ENCODE data around the gene KDM4B.

The KDM4B gene

DNA sequence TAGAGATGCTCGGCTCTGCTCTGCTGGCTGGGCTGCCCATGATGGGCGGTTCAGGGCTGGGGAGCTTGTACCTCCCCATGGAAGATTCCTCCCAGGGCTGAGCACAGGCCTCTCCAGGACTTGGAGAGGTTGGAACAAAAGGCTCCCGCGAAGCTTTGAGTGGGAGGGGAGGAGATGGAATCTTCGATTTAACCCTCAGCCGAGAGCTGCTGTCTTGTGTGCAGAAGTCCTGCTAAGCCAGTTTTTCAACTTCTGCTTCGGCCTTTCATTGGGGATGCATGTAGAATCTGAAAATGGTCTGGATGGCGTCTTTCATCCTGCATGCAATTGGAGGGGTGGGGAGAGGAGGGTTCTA lies 163.3 kb downstream of the KDM4B start:
- peaks cover 18% of the 10 kb centered on the region for H3K36me3 ChIP-seq (replicated peaks)
- no peak overlapping the region for H3K27ac ChIP-seq
- DNase-seq: no peak
- H3K4me3 ChIP-seq (ENCODE audit: low read depth, low read length): no peak overlapping the region
- H3K27me3 ChIP-seq (replicated peaks): no peaks in the 10 kb centered on the region
- in situ Hi-C loops (cut with HindIII; ENCODE audit: low pct_ligation_motif_present, low sequenced_read_pairs): no loop called here
- TF ChIP-seq, protein P1, sequence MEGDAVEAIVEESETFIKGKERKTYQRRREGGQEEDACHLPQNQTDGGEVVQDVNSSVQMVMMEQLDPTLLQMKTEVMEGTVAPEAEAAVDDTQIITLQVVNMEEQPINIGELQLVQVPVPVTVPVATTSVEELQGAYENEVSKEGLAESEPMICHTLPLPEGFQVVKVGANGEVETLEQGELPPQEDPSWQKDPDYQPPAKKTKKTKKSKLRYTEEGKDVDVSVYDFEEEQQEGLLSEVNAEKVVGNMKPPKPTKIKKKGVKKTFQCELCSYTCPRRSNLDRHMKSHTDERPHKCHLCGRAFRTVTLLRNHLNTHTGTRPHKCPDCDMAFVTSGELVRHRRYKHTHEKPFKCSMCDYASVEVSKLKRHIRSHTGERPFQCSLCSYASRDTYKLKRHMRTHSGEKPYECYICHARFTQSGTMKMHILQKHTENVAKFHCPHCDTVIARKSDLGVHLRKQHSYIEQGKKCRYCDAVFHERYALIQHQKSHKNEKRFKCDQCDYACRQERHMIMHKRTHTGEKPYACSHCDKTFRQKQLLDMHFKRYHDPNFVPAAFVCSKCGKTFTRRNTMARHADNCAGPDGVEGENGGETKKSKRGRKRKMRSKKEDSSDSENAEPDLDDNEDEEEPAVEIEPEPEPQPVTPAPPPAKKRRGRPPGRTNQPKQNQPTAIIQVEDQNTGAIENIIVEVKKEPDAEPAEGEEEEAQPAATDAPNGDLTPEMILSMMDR (IDR thresholded peaks at IDR 0.05; ENCODE audit: low read depth, low read length, missing control alignments): no peak

- H3K27ac ChIP-seq: no peak overlapping the region
- peaks cover 26% of the 10 kb centered on the region for H3K36me3 ChIP-seq (replicated peaks)
- H3K27me3 ChIP-seq (replicated peaks): no peaks in the 10 kb centered on the region
- in situ Hi-C loops (cut with HindIII; ENCODE audit: low pct_ligation_motif_present, low sequenced_read_pairs): no loop called here
- TF ChIP-seq, protein P1 (IDR thresholded peaks at IDR 0.05; ENCODE audit: low read depth, low read length, missing control alignments): no peak
- H3K4me3 ChIP-seq (ENCODE audit: low read depth, low read length): no peak overlapping the region
- no peak for DNase-seq
Observed at GRCh38 chr19:5132698-5133651, 164.1 kb downstream of the KDM4B start.

GRCh38 chr19:5133986-5134595 lies 165.2 kb downstream of the KDM4B start:
- Histone ChIP-seq H3K27ac (no peak overlapping the region), H3K4me3 (ENCODE audit: low read depth, low read length) (no peak overlapping the region), H3K36me3 (replicated peaks) (peaks cover 33% of the 10 kb centered on the region), H3K27me3 (replicated peaks) (no peaks in the 10 kb centered on the region)
- DNase-seq: no peak
- in situ Hi-C loops (cut with HindIII; ENCODE audit: low pct_ligation_motif_present, low sequenced_read_pairs): no loop called here
- TF ChIP-seq, protein P1 (IDR thresholded peaks at IDR 0.05; ENCODE audit: low read depth, low read length, missing control alignments): no peak

DNA sequence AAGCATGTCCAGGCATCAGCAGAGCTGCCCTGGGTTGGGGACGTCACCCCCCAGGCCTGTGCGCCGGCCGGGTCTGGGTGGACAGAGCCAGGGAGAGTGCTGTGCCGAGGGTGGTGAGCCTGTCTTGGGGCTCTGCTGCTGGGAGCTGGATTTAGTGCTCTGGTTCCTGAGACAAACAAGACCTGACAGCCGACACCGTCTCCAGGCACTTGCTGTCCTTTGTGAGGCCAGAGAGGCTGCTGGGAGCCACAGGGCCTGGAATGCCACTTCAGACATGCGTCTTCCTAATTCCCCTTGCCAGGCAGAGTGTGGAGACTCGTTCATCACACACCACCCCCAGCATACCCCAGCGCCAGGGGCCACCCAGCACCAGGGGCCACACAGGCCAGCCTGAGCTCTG lies 165.8 kb downstream of the KDM4B start:
- Histone ChIP-seq H3K36me3 (replicated peaks) (peaks cover 33% of the 10 kb centered on the region), H3K4me3 (ENCODE audit: low read depth, low read length) (no peak overlapping the region), H3K27me3 (replicated peaks) (no peaks in the 10 kb centered on the region), H3K27ac (no peak overlapping the region)
- in situ Hi-C loops (cut with HindIII; ENCODE audit: low pct_ligation_motif_present, low sequenced_read_pairs): no loop called here
- no peak for DNase-seq
- TF ChIP-seq, protein P1 (IDR thresholded peaks at IDR 0.05; ENCODE audit: low read depth, low read length, missing control alignments): no peak

GRCh38 chr19:5136073-5136855 lies 167.4 kb downstream of the KDM4B start:
- H3K27ac ChIP-seq: no peak overlapping the region
- in situ Hi-C loops (cut with HindIII; ENCODE audit: low pct_ligation_motif_present, low sequenced_read_pairs): no loop called here
- peaks cover 33% of the 10 kb centered on the region for H3K36me3 ChIP-seq (replicated peaks)
- no peaks in the 10 kb centered on the region for H3K27me3 ChIP-seq (replicated peaks)
- no peak overlapping the region for H3K4me3 ChIP-seq (ENCODE audit: low read depth, low read length)
- no peak for DNase-seq
- TF ChIP-seq, protein P1 (IDR thresholded peaks at IDR 0.05; ENCODE audit: low read depth, low read length, missing control alignments): no peak

Measured in brain microvascular endothelial cell (primary cell).